Keratinocyte (primary cell): ENCODE measurements around the gene RRP1B.

Experiments used
- CTCF ChIP-seq, 3 experiments: IDR thresholded peaks in 1 of 3; conservative IDR thresholded peaks in 1 of 3; optimal IDR thresholded peaks in 1 of 3; 2 replicates in 2 of 3; 3 replicates in 1 of 3; pipeline versions ENCODE3 to v1.5.1; 2011; ENCODE audit warnings: low read length in 3 of 3, mild to moderate bottlenecking in 3 of 3, moderate library complexity in 2 of 3, control low read depth in 1 of 3, inconsistent platforms in 1 of 3; ENCODE audit not compliant: insufficient read depth in 2 of 3; ENCODE audit errors: extremely low read depth in 1 of 3
- EZH2 ChIP-seq: IDR thresholded peaks from one replicate; pipeline ENCODE4 v1.6.1; 2012; ENCODE audit warnings: inconsistent platforms, mild to moderate bottlenecking, low read length, moderate library complexity

DNA sequence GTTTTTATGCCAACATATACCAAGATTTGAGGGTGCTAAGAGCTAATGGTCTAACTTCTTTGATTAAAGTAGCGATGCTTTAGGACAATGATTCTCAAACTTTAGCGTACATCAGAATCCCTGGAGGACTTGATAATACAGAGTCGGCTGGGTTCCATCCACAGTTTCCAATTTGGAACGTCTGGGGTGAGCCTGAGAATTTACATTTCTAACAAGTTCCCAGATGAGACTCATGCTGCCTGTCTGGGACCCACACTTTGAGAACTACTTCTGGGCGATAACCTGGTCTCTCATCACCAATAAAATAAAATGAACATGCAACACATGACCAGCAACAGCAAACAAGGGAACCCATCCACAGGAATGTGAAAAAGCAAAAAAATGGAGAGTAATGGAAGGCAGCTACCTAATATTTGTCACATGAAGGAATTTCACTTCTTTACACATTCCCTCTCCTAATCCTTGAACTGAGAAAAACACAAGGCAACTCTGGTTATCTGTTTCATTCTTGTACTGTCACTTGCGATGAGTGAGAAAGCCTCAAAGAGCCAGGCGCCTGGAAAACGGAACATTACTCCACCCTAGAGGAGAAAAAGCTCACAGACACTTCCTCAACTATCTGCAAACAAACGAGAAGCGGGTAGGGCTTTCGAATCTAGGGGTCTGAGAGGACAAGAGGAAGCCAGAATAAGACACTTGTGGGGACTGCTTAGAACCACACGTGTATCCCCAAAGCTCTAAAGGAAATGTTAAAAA is 14.0 kb upstream of the RRP1B start:
- TF ChIP-seq CTCF (optimal IDR thresholded peaks at IDR 0.05 in 1 of 3, IDR thresholded peaks at IDR 0.05 in 1 of 3, conservative IDR thresholded peaks at IDR 0.05 in 1 of 3; ENCODE audit: extremely low read depth in 1 of 3, insufficient read depth in 2 of 3, low read length in 3 of 3) = peak; percentile 57 to 66 (median 61)
- no peak for TF ChIP-seq EZH2
